ENCODE results near the gene PLXDC1.
"Not testable (repeated sequence)": the region's sequence is repeated elsewhere in the genome, so short reads cannot be mapped to it uniquely, and the experiment has no call there.

The PLXDC1 gene

GRCh38 chr17:39139161-39139511 is 12.3 kb downstream of the PLXDC1 start:
- DNase-seq (ENCODE audit: low read depth, low spot score), result no peak
- no peak overlapping the region for H3K4me3 ChIP-seq (ENCODE audit: low read length)

- no peak overlapping the region for H3K4me3 ChIP-seq (ENCODE audit: low read length)
These were observed 12.8 kb downstream of the PLXDC1 start for GRCh38 chr17:39138431-39139160.

GRCh38 chr17:39134878-39135277 is 16.6 kb downstream of the PLXDC1 start:
- DNase-seq (ENCODE audit: low read depth, low spot score), result no peak
- H3K4me3 ChIP-seq (ENCODE audit: low read length), result no peak overlapping the region

More at GRCh38 chr17:39138431-39139160, 12.8 kb downstream of the PLXDC1 start:
- DNase-seq (ENCODE audit: low read depth, low spot score), result no peak

GRCh38 chr17:39132192-39132610 is 19.2 kb downstream of the PLXDC1 start:
- no peak for DNase-seq (ENCODE audit: low read depth, low spot score)
- no peak overlapping the region for H3K4me3 ChIP-seq (ENCODE audit: low read length)

- no peak for DNase-seq (ENCODE audit: low read depth, low spot score)
- no peak overlapping the region for H3K4me3 ChIP-seq (ENCODE audit: low read length)
These were observed 19.8 kb downstream of the PLXDC1 start for GRCh38 chr17:39131616-39132015.

GRCh38 chr17:39130205-39130604 is 21.2 kb downstream of the PLXDC1 start:
- DNase-seq (ENCODE audit: low read depth, low spot score), result no peak
- no peak overlapping the region for H3K4me3 ChIP-seq (ENCODE audit: low read length)

GRCh38 chr17:39129544-39129943 is 21.9 kb downstream of the PLXDC1 start:
- not testable (repeated sequence) for DNase-seq (ENCODE audit: low read depth, low spot score); H3K4me3 ChIP-seq (ENCODE audit: low read length)

- no peak overlapping the region for H3K4me3 ChIP-seq (ENCODE audit: low read length)
- no peak for DNase-seq (ENCODE audit: low read depth, low spot score)
These were observed 25.0 kb downstream of the PLXDC1 start for GRCh38 chr17:39126436-39126835.

- H3K4me3 ChIP-seq (ENCODE audit: low read length), result no peak overlapping the region
- no peak for DNase-seq (ENCODE audit: low read depth, low spot score)
These were observed 26.1 kb downstream of the PLXDC1 start for GRCh38 chr17:39125143-39125875.

GRCh38 chr17:39123627-39124026 is 27.8 kb downstream of the PLXDC1 start:
- H3K4me3 ChIP-seq (ENCODE audit: low read length), result no peak overlapping the region
- no peak for DNase-seq (ENCODE audit: low read depth, low spot score)

GRCh38 chr17:39122991-39123390 is 28.4 kb downstream of the PLXDC1 start:
- DNase-seq (ENCODE audit: low read depth, low spot score), result no peak
- no peak overlapping the region for H3K4me3 ChIP-seq (ENCODE audit: low read length)

- H3K4me3 ChIP-seq (ENCODE audit: low read length), result not testable (repeated sequence)
These were observed 29.5 kb downstream of the PLXDC1 start for GRCh38 chr17:39121919-39122318.

GRCh38 chr17:39118674-39119419 is 32.6 kb downstream of the PLXDC1 start:
- no peak overlapping the region for H3K4me3 ChIP-seq (ENCODE audit: low read length)
- no peak for DNase-seq (ENCODE audit: low read depth, low spot score)

More at GRCh38 chr17:39121919-39122318, 29.5 kb downstream of the PLXDC1 start:
- DNase-seq (ENCODE audit: low read depth, low spot score), result not testable (repeated sequence)

- no peak overlapping the region for H3K4me3 ChIP-seq (ENCODE audit: low read length)
- no peak for DNase-seq (ENCODE audit: low read depth, low spot score)
These were observed 35.2 kb downstream of the PLXDC1 start for GRCh38 chr17:39116224-39116623.

GRCh38 chr17:39115135-39115534 is 36.3 kb downstream of the PLXDC1 start:
- DNase-seq (ENCODE audit: low read depth, low spot score), result no peak
- no peak overlapping the region for H3K4me3 ChIP-seq (ENCODE audit: low read length)

GRCh38 chr17:39114723-39115122 is 36.7 kb downstream of the PLXDC1 start:
- H3K4me3 ChIP-seq (ENCODE audit: low read length), result no peak overlapping the region
- DNase-seq (ENCODE audit: low read depth, low spot score), result no peak

- no peak overlapping the region for H3K4me3 ChIP-seq (ENCODE audit: low read length)
- DNase-seq (ENCODE audit: low read depth, low spot score), result no peak
These were observed 37.6 kb downstream of the PLXDC1 start for GRCh38 chr17:39113871-39114270.

GRCh38 chr17:39110435-39111136 is 40.9 kb downstream of the PLXDC1 start:
- H3K4me3 ChIP-seq (ENCODE audit: low read length), result no peak overlapping the region
- no peak for DNase-seq (ENCODE audit: low read depth, low spot score)

Data from Jurkat, Clone E6-1 (cell line).